ENCODE results near the gene KRT12.

DNA sequence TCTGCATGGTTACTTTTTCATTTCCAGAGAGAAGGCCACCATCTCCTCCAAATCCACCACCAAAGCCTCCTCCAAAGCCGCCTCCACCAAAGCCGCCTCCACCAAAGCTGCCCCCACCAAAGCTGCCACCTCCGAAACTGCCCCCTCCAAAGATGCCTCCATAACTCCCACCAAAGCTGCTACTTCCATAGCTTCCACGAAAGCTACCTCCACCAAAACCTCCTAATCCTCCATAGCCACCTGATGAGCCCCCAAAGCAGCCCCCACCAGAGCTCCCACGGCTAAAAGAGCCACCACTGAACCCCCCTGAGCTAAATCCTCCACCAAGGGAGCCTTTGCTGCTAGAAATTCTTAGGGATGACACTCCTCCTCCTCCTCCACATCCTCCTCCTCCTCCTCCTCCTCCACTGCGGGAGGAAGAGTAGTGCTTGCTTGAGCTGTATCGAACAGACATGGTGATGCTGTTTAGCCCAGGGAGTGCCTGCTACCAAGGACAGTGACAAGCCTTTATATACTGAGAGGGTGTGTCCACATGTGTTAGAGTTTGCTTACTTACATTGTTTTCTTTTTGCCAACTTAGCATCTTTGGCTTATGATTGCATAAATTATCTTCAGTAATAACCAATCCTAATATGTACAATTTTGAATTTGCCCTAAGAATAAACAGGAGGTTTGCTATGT, 44.8 kb downstream of the KRT12 start, which contains the start of gene KRT10:
- TF ChIP-seq, protein P1, sequence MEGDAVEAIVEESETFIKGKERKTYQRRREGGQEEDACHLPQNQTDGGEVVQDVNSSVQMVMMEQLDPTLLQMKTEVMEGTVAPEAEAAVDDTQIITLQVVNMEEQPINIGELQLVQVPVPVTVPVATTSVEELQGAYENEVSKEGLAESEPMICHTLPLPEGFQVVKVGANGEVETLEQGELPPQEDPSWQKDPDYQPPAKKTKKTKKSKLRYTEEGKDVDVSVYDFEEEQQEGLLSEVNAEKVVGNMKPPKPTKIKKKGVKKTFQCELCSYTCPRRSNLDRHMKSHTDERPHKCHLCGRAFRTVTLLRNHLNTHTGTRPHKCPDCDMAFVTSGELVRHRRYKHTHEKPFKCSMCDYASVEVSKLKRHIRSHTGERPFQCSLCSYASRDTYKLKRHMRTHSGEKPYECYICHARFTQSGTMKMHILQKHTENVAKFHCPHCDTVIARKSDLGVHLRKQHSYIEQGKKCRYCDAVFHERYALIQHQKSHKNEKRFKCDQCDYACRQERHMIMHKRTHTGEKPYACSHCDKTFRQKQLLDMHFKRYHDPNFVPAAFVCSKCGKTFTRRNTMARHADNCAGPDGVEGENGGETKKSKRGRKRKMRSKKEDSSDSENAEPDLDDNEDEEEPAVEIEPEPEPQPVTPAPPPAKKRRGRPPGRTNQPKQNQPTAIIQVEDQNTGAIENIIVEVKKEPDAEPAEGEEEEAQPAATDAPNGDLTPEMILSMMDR (conservative IDR thresholded peaks at IDR 0.05; ENCODE audit: low read depth, low read length), result no peak
- TF ChIP-seq POLR2A (IDR thresholded peaks at IDR 0.05; ENCODE audit: low read depth, low read length) (no peak), MXI1 (IDR thresholded peaks at IDR 0.05; ENCODE audit: borderline replicate concordance, low read depth, low read length) (no peak), RAD21 (IDR thresholded peaks at IDR 0.05; ENCODE audit: low read length) (no peak), FOS (IDR thresholded peaks at IDR 0.05; ENCODE audit: low read depth, low read length) (no peak), RFX5 (IDR thresholded peaks at IDR 0.05; ENCODE audit: low read depth, low read length) (no peak), SMC3 (IDR thresholded peaks at IDR 0.05; ENCODE audit: low read depth, low read length) (no peak), MAZ (IDR thresholded peaks at IDR 0.05; ENCODE audit: borderline replicate concordance, low read depth, low read length) (no peak), RCOR1 (IDR thresholded peaks at IDR 0.05; ENCODE audit: insufficient replicate concordance, low read length) (no peak), BHLHE40 (IDR thresholded peaks at IDR 0.05; ENCODE audit: low read depth, low read length) (no peak), CHD1 (IDR thresholded peaks at IDR 0.05; ENCODE audit: low read depth, low read length) (no peak), MAFK (IDR thresholded peaks at IDR 0.05; ENCODE audit: low read depth, low read length) (peak; percentile 41; the same call in 1 of the 2 replicates)
- TF ChIP-seq, protein P2, sequence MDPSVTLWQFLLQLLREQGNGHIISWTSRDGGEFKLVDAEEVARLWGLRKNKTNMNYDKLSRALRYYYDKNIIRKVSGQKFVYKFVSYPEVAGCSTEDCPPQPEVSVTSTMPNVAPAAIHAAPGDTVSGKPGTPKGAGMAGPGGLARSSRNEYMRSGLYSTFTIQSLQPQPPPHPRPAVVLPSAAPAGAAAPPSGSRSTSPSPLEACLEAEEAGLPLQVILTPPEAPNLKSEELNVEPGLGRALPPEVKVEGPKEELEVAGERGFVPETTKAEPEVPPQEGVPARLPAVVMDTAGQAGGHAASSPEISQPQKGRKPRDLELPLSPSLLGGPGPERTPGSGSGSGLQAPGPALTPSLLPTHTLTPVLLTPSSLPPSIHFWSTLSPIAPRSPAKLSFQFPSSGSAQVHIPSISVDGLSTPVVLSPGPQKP (IDR thresholded peaks at IDR 0.05; ENCODE audit: borderline replicate concordance, low read depth, low read length), result no peak
- TF ChIP-seq, protein P3, sequence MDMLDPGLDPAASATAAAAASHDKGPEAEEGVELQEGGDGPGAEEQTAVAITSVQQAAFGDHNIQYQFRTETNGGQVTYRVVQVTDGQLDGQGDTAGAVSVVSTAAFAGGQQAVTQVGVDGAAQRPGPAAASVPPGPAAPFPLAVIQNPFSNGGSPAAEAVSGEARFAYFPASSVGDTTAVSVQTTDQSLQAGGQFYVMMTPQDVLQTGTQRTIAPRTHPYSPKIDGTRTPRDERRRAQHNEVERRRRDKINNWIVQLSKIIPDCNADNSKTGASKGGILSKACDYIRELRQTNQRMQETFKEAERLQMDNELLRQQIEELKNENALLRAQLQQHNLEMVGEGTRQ (IDR thresholded peaks at IDR 0.05; ENCODE audit: low read depth, low read length), result no peak

Measured in IMR-90 (cell line).